T-helper 1 cell (primary cell): ENCODE data around the gene MAP3K9.
A peak's percentile ranks its signal among the peaks of the same experiment; 100 is the strongest.
"Not testable (repeated sequence)": the region's sequence is repeated elsewhere in the genome, so short reads cannot be mapped to it uniquely, and the experiment has no call there.

Experiments used
- DNase-seq, 5 donors: peaks; one replicate each; pipeline ENCODE4 v3.0.0-alpha.2; 2012 to 2020

Gene MAP3K9

DNA sequence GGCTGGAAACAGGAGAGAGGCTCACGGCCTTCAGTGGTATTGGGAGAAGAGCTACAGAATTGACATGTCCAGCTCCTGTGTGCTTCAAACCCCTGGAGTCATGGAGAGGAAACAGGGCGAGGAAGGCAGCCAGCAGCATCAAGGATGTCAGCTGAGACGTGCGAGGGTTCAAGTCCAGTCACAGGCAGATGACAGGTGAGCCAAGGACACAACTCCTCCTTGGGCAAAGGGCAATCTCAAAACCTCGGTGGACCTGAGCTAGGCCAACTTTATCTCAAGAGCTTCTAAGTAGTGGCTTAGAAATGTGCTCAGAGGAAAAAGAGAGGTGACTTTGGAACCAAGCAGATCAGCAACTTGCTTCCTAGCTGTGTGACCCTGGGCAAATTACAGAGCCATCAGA is 86.0 kb downstream of the MAP3K9 start:
- DNase-seq, result no peak

- no peak for DNase-seq
Measured at GRCh38 chr14:70722418-70722817, 86.9 kb downstream of the MAP3K9 start.

GRCh38 chr14:70721542-70721941 is 87.8 kb downstream of the MAP3K9 start:
- DNase-seq, result no peak

GRCh38 chr14:70718383-70719118 is 90.8 kb downstream of the MAP3K9 start:
- DNase-seq, result no peak

DNA sequence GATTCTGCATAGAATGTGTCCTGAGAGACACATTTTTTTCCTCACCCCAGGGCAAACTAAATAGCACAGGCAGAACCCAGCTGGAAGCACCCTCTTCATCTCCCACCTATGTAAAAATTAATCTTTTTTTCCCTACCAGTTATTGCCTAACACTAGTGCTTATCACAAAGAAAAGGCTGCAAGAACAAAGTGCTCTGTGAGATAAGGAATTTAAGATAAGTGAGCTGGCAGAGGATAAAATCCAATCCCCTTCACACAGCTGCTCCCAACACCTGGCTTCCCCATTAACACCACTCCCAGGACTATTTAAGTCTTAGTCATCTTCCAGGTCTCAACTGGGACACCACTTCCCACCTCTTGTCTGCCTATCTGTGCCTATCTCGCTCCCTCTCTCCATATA is 92.4 kb downstream of the MAP3K9 start:
- DNase-seq, result no peak

DNA sequence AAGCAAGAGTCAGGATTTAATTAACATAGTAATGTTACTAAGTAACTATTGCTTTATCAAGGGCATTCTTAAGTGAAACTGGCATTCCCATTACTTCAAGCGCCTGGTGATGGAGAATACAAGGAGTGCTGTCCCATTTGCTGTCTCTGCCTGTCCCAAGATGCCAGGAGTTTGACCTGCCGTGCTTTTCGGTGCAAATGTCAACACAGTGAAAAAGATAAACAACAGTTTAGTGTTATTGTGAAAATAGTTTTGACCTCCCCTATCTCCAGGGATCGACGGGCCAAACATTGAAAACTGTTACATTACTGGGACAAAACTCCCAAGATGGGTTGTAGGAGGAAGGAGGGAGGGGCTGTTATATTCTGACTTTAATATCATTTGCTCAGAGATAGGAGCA is 92.8 kb downstream of the MAP3K9 start:
- no peak for DNase-seq

DNA sequence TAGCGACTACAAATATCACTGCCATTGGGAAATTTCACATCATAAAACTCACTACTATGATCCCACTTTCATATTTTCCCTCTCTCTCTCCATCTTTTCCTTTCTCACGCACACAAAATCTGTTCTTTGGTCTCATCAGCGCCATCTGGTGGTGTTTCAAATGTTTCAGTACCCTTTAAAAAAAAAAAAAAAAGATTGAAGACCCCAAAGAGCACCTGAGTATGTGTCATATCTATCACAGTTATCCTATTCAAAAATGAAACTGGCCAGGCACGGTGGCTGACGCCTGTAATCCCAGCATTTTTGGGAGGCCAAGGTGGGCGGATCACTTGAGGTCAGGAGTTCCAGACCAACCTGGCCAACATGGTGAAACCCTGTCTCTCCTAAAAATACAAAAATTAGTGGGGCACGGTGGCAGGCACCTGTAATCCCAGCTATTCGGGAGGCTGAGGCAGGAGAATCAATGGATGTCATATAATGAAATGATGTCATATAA is 95.2 kb downstream of the MAP3K9 start:
- DNase-seq, result peak in 4 of 5 donors; percentile 8 to 47 (median 39)

GRCh38 chr14:70713511-70713916 is 95.8 kb downstream of the MAP3K9 start:
- no peak for DNase-seq

DNA sequence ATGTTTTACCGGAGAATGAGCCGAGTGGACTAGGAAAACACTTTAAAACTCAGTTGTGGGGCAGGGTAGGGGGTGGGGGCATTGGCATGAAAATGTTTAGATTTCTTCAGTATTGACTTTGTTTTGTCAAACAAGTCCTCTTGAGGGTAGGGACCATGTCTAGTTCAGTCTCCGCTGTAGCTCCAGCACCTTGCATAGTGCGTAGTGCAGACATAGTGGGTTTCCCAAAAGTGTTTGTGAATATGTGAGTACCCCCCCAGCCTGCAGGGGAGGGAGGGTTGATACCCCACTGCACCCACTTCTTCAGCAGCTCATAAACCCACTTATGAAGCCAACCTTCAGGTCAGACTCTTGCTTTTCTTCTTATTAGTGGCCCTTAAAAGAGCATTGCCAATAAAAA is 96.2 kb downstream of the MAP3K9 start:
- DNase-seq, result no peak

- DNase-seq, result no peak
Measured at GRCh38 chr14:70711451-70711850, 97.9 kb downstream of the MAP3K9 start.

DNA sequence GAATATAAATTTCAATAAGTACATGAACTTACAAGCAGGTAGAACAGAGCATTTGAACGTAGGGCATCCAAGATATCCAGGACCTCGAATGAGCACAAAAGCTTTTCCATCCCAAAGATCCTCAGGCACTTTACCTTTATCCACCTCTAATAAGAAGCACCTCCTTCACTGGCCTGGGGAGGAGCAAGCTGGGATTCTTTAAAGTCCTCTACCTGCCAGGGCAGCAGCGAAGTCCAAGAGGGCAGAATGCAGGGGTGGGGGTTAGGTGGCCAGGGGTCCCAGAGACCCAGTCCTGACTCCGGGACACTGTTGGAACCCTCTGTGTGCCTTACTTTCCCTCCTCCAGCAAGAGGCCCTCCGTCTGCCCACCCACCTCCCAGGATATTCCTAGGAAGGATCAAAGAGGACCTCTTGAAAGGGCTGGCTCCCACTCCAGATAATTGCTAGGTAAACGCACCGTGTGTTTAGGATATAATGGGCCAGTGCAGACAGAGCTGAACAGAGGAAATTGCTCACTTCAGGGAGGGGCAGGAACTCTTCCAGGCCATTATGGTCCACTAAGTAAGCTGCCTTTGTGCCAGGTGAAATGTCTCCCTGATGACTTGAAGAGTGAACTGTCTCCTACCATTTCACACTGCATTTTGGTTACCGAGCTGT is 99.5 kb downstream of the MAP3K9 start:
- no peak for DNase-seq

DNA sequence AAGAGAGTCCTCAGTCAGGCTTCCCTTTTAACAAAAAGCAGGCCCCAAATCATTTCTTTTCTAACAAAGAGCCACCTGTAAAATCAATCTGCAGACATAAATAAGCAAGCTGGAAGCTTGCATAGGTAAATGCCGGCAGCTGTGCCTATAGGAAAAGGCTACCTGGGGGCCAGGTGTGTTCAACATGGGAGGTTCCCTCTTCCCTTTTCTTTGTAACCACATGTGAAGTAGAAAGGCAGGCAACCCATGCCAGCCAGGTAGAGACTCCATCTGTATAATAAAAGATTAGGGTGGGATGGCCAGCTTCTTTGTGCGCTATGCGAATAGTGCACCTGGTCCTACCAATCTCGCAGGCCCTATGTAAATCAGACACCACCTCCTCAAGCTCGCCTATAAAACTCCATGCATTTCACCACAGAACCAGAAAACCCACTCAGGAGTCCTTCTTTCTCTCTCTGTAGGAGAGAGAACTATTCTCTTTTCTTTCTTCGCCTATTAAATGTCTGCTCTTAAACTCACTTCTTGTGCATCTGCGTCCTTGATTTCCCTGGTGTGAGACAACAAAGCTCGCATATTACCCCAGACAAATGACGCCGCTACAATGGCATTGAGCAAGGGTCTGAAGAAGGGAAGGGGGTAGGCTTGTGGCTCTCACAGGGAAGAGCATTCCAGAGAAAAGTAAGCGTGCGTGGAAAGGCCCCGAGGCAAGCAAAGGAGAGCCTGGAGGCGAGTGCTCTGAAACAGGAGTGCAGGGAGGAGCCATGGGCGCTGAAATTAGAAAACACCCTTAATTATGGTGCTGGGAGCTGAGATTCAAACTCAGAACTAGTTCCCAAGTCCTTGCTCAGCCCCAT is 100.4 kb downstream of the MAP3K9 start:
- no peak for DNase-seq

GRCh38 chr14:70707138-70708038 is 101.9 kb downstream of the MAP3K9 start:
- no peak for DNase-seq

- no peak for DNase-seq
Measured at GRCh38 chr14:70706177-70706576, 103.1 kb downstream of the MAP3K9 start.

- no peak for DNase-seq
Measured at GRCh38 chr14:70704960-70705359, 104.4 kb downstream of the MAP3K9 start.

DNA sequence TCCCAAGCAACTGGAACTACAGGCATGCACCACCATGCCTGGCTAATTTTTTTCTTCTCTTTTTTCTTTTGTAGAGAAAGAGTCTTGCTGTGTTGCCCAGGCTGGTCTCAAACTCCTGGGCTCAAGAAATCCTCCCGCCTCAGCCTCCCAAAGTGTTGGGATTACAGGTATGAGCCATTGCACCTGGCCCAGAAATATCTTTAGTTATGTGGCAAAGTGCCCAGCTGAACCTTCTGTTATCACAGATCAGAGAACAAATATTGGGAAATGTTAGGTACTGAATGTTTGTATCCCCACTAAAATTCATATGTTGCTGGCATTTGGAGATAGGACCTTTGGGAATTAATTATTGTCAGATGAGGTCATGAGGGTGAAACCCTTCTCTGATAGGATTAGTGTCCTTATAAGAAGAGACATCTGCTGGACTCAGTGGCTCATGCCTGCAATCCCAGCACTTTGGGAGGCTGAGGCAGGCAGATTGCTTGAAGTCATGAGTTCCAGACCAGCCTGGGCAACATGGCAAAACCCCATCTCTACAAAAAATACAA is 105.6 kb downstream of the MAP3K9 start:
- DNase-seq, result not testable (repeated sequence)

DNA sequence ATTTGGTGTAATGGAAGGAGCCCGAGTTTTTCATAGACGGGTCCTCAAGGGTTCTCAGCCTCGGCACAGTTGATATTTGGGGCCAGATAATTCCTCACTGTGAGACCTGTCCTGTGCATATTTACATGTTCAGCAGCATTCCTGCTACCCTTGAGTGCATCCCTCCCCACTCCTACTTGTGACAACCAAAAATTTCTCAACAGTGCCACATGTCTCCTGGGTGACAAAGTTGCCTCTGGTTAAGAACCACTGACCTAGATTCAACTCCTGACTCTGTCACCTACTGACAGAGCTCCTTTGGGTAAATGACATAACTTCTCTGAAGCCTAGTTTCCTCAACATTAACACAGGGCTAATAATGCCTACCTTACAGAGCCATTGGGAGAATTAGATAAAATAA is 107.2 kb downstream of the MAP3K9 start:
- no peak for DNase-seq

GRCh38 chr14:70701610-70702009 is 107.7 kb downstream of the MAP3K9 start:
- no peak for DNase-seq

- DNase-seq, result no peak
Measured at GRCh38 chr14:70700955-70701585, 108.2 kb downstream of the MAP3K9 start.

- DNase-seq, result no peak
Measured at GRCh38 chr14:70699646-70700045, 109.7 kb downstream of the MAP3K9 start.

- no peak for DNase-seq
Measured at GRCh38 chr14:70698288-70698687, 111.0 kb downstream of the MAP3K9 start.

DNA sequence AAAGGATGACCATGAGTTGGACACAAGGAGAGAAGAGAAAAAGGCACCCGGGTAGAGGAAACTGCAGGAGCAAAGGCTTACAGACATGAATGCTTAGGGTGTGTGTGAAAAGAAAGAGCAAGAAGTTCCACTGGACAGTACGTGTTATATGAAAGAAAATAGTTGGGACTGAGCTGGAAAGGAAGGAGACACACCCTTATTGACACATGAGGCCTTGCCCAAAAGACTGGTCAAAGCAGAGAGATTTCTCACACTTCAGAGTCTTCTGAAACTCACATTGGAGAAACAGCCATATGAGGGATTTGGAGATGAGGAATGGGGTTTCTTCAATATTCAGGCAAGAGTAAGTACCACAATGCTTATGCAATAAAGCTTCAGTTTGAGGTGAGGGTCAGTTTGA is 111.6 kb downstream of the MAP3K9 start:
- DNase-seq, result no peak
